HG03196 (cell line): ENCODE measurements around the gene XRN1.

ENCODE experiments used
- ATAC-seq: cut with Tn5 transposase; IDR thresholded peaks from one replicate; pipeline ENCODE4 v1.9.1; 2021; ENCODE audit not compliant: unreplicated experiment

Gene XRN1

DNA sequence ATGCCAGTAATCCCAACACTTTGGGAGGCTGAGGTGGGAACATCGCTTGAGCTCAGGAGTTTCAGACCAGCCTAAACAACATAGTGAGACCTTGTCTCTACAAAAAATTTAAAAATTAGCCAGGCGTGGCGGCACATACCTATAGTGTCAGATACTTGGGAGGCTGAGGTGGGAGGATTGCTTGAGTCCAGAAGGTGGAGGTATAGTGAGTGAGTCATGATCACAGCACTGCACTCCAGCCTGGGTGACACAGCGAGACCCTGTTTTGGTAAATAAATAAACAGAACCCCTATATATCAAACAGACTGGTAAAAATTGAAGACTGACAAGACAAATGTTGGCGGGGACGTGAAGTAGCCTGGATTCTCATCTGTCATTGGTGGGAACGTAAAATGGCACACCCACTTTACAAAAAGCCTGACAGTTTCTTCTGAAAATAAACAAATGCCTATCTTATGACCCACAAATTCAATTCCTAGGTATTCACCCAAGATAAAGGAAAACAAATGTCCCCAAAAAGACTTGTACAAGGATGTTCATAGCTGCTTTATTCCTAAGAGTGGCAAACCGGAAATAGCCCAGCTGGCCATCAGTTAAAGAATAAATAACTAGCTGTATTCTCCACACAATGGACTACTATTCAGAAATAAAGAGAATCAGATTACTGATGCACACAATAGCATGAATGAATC is 175.5 kb downstream of the XRN1 start:
- no peak for ATAC-seq

- no peak for ATAC-seq
Observed at GRCh38 chr3:142270407-142270806, 177.4 kb downstream of the XRN1 start.

DNA sequence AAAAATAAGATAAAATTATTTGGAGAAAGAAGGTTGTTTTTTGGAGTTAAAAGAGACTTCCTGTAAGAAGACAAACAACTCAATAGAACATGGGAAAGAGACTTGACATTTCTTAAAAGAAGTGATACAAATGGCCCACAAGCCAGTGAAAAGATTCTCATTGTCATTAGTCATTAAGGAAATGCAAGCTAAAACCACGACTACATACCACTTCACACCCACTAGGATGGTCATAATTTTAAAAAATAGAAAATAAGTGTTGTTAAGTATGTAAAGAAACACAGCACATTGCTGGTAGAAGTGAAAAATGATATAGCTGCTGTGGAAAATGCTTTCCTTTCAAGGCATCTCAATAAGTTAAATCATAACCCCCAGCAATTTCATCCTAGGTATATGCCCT is 178.1 kb downstream of the XRN1 start:
- no peak for ATAC-seq

GRCh38 chr3:142268426-142268825 is 179.4 kb downstream of the XRN1 start:
- no peak for ATAC-seq

GRCh38 chr3:142267269-142267668 is 180.6 kb downstream of the XRN1 start:
- ATAC-seq = no peak

GRCh38 chr3:142263112-142263511 is 184.7 kb downstream of the XRN1 start:
- no peak for ATAC-seq

- no peak for ATAC-seq
Observed at GRCh38 chr3:142259359-142259758, 188.5 kb downstream of the XRN1 start.

GRCh38 chr3:142256712-142257333 is 191.0 kb downstream of the XRN1 start:
- no peak for ATAC-seq
